ENCODE measurements around the gene PTBP3. TPM values are rescaled to one million over a fixed set of nuclear protein-coding genes. Genes with fewer than 3 reads are reported as not detected.
A peak's percentile ranks its signal among the peaks of the same experiment; 100 is the strongest.

PTBP3 gene
- total and polyA plus RNA-seq, 2 of the 13 experiments (the other 11 are each of a cell fraction or from before 2014, with no cell fraction given) = 52.8 to 61.1 TPM

GRCh38 chr9:112323378-112323854 lies 10.0 kb downstream of the PTBP3 start:
- Histone ChIP-seq H3K9me3 (ENCODE audit: low read length) (no peaks in the 10 kb centered on the region), H3K36me3 (replicated peaks in 1 of 2; ENCODE audit: control insufficient read depth in 1 of 2, insufficient read depth in 2 of 2, low read length in 2 of 2) (peaks cover 0 to 3% of the 10 kb centered on the region in 2 experiments; a peak in 1 of 5 replicates), H3K79me2 (ENCODE audit: insufficient read depth, low read length) (peaks cover 95% of the 10 kb centered on the region), H3K4me1 (ENCODE audit: insufficient read depth, low read length) (peaks cover 71% of the 10 kb centered on the region), H3K27ac (ENCODE audit: extremely low read length, insufficient read depth, low read length) (no peak overlapping the region), H2AFZ (ENCODE audit: low read length) (no peak overlapping the region), H3K4me2 (ENCODE audit: low read depth, low read length) (no peak overlapping the region), H3K27me3 (ENCODE audit: control insufficient read depth in 1 of 2, insufficient read depth in 2 of 2, low read length in 2 of 2) (no peaks in the 10 kb centered on the region), H3K9ac (ENCODE audit: insufficient read depth, low read depth, low read length) (no peak overlapping the region), H4K20me1 (ENCODE audit: insufficient read depth, low read length) (peaks cover 32% of the 10 kb centered on the region), H3K4me3 (replicated peaks in 1 of 3; ENCODE audit: insufficient read depth in 1 of 3, low read depth in 2 of 3, low read length in 3 of 3) (no peak overlapping the region)
- CTCF ChIA-PET (ENCODE audit: low intra/inter-chr PET ratio, low total read pairs) = no interaction called here
- intact Hi-C loops (cut with micrococcal nuclease; ENCODE audit: unreplicated experiment) (no loop called here), in situ Hi-C loops (cut with HindIII; ENCODE audit: extremely low pct_ligation_motif_present, low pct_unique_long_range_greater_than_20kb) (no loop called here)
- ATAC-seq (no peak), FAIRE-seq (no peak), DNase-seq (ENCODE audit: low spot score) (no peak)
- no TSS peak for BruUV-seq (replicated peaks)
- POLR2A ChIA-PET = interaction anchor here (0.9 to 1.3 kb wide), 2 partner anchors 10 to 51 kb away, joined by 3 read pairs; partner anchors contain the start of gene PTBP3
- WGBS (ENCODE audit: low lambda C conversion rate) = 92% methylated on average over 3 of the region's 3 CpGs
- TF ChIP-seq NR2F6 (IDR thresholded peaks at IDR 0.05) (no peak), NR2F6 (CRISPR knock-in tag; IDR thresholded peaks at IDR 0.05) (no peak), RFXANK (CRISPR knock-in tag; IDR thresholded peaks at IDR 0.05) (no peak), BRD4 (CRISPR knock-in tag; IDR thresholded peaks at IDR 0.05) (no peak), FOXP4 (CRISPR knock-in tag; IDR thresholded peaks at IDR 0.05) (no peak), ZBTB49 (CRISPR knock-in tag; IDR thresholded peaks at IDR 0.05; ENCODE audit: borderline replicate concordance) (no peak), MED1 (CRISPR knock-in tag; IDR thresholded peaks at IDR 0.05) (no peak), MATR3 (CRISPR knock-in tag; IDR thresholded peaks at IDR 0.05) (no peak), THAP11 (CRISPR knock-in tag; IDR thresholded peaks at IDR 0.05) (no peak), ZNF160 (CRISPR knock-in tag; IDR thresholded peaks at IDR 0.05) (peak; percentile 94)
